ENCODE data around the gene F10.

- no peak for TF ChIP-seq CTCF (IDR thresholded peaks at IDR 0.05)
- no peak for TF ChIP-seq POLR2A (IDR thresholded peaks at IDR 0.05)
- peak; percentile 3 for TF ChIP-seq POLR2AphosphoS5 (IDR thresholded peaks at IDR 0.05)
These were observed at the start of gene F10 for GRCh38 chr13:113122550-113123225.

Data from prostate gland (tissue), 2 donors.